ENCODE data around the gene PARP16. TPM values are rescaled to one million over a fixed set of nuclear protein-coding genes. Genes with fewer than 3 reads are reported as not detected.

Gene PARP16
- 1.2 and 2.4 TPM in 2 replicates for total RNA-seq

GRCh38 chr15:65286704-65287519 is at the start of gene PARP16:
Gene PARP16 (minus strand): TSS chr15:65286883. CDS start chr15:65286426, 457 bp downstream.

GRCh38 chr15:65304381-65305149 is 17.9 kb upstream of the PARP16 start, which contains the start of gene RNU5B-1:
Gene RNU5B-1 (plus strand): TSS chr15:65304677.

GRCh38 chr15:65210770-65211481 is 75.8 kb downstream of the PARP16 start, which contains the start of gene CILP:
Gene CILP (minus strand): TSS chr15:65211473. CDS start chr15:65209755, 1,718 bp downstream.

Other genes starting within 250 kb of the PARP16 start
- gene SLC51B, start 241.5 kb downstream of the PARP16 start, total RNA-seq = not detected in 2 replicates
- 0.09 TPM in 1 of 2 replicates, not detected in the other for gene RASL12, start 218.9 kb downstream of the PARP16 start, total RNA-seq
- not detected in 2 replicates for gene KBTBD13, start 210.1 kb downstream of the PARP16 start, total RNA-seq
- gene UBAP1L, start 171.7 kb downstream of the PARP16 start, total RNA-seq = 0.90 and 1.9 TPM in 2 replicates
- gene PDCD7, start 153.1 kb downstream of the PARP16 start, total RNA-seq = 10.3 and 12.5 TPM in 2 replicates
- 46.3 and 48.5 TPM in 2 replicates for gene CLPX, start 101.5 kb downstream of the PARP16 start, total RNA-seq
- gene CILP, start 75.4 kb downstream of the PARP16 start, total RNA-seq = not detected in 2 replicates
- not detected in 2 replicates for gene RNU5A-1, start 9.2 kb upstream of the PARP16 start, total RNA-seq
- gene RNU5B-1, start 17.8 kb upstream of the PARP16 start, total RNA-seq = not detected in 2 replicates
- not detected in 2 replicates for gene IGDCC3, start 91.1 kb upstream of the PARP16 start, total RNA-seq
- under 0.01 and 0.09 TPM in 2 replicates for gene IGDCC4, start 136.1 kb upstream of the PARP16 start, total RNA-seq
- gene DPP8, start 230.8 kb upstream of the PARP16 start, total RNA-seq = 43.1 and 43.6 TPM in 2 replicates
- gene HACD3, start 243.6 kb upstream of the PARP16 start, total RNA-seq = 92.5 and 93.0 TPM in 2 replicates